Glutamatergic neuron (in vitro differentiated cells): ENCODE measurements around the gene NAA10. TPM values are rescaled to one million over a fixed set of nuclear protein-coding genes. Genes with fewer than 3 reads are reported as not detected.
A peak's percentile ranks its signal among the peaks of the same experiment; 100 is the strongest.

Experiments
- DNase-seq: peaks from one replicate; pipeline ENCODE4 v3.0.0; 2022
- H3K27ac Mint-ChIP-seq: one replicate; pipeline ENCODE4 v1.8.0; 2020; ENCODE audit warnings: mild to moderate bottlenecking, mixed read lengths, inconsistent platforms; ENCODE audit not compliant: unreplicated experiment
- H3K27me3 Mint-ChIP-seq: one replicate; pipeline ENCODE4 v1.8.0; 2020; ENCODE audit warnings: mild to moderate bottlenecking, moderate library complexity, mixed read lengths, inconsistent platforms; ENCODE audit not compliant: unreplicated experiment
- H3K36me3 Mint-ChIP-seq: one replicate; pipeline ENCODE4 v1.8.0; 2020; ENCODE audit warnings: mild to moderate bottlenecking, mixed read lengths, inconsistent platforms; ENCODE audit not compliant: unreplicated experiment
- H3K4me1 Mint-ChIP-seq: one replicate; pipeline ENCODE4 v1.8.0; 2020; ENCODE audit warnings: mild to moderate bottlenecking, low read depth, mixed read lengths, inconsistent platforms; ENCODE audit not compliant: unreplicated experiment
- H3K4me3 Mint-ChIP-seq: one replicate; pipeline ENCODE4 v1.8.0; 2020; ENCODE audit warnings: mild to moderate bottlenecking, mixed read lengths, inconsistent platforms; ENCODE audit not compliant: unreplicated experiment
- H3K9me3 Mint-ChIP-seq: one replicate; pipeline ENCODE4 v1.8.0; 2020; ENCODE audit warnings: mild to moderate bottlenecking, moderate library complexity, mixed read lengths, inconsistent platforms; ENCODE audit not compliant: unreplicated experiment
- CTCF ChIP-seq: fragments of 200-600 bp; sonication (generic); IDR thresholded peaks from one replicate; pipeline ENCODE4 v1.5.0; 2021; ENCODE audit not compliant: partially characterized antibody, unreplicated experiment
- total RNA-seq: library from RNA; stranded (reverse); fragmentation: NEBNext Ultra II Directional; extraction: Animal tissue kit (Norgen Biotek cat#: 25700); gene quantifications from one replicate; pipeline ENCODE4 v1.2.1, GENCODE V29; 2021; ENCODE audit not compliant: unreplicated experiment

Gene NAA10
- total RNA-seq, 1 donor from 2014 or later: 129 TPM

- Mint-ChIP-seq H3K27ac (peak overlapping the region; percentile 90), H3K4me3 (peak overlapping the region; percentile 82), H3K27me3 (peaks cover 3% of the 10 kb centered on the region), H3K9me3 (peaks cover 3% of the 10 kb centered on the region), H3K36me3 (no peaks in the 10 kb centered on the region), H3K4me1 (peaks cover 6% of the 10 kb centered on the region)
- TF ChIP-seq CTCF: no peak
- DNase-seq: no peak
Observed at GRCh38 chrX:153926858-153927671, 7.8 kb downstream of the NAA10 start.

GRCh38 chrX:153926552-153926857 lies 8.3 kb downstream of the NAA10 start:
- H3K4me1 Mint-ChIP-seq: peaks cover 6% of the 10 kb centered on the region
- DNase-seq: no peak
- H3K36me3 Mint-ChIP-seq: no peaks in the 10 kb centered on the region
- peaks cover 3% of the 10 kb centered on the region for H3K9me3 Mint-ChIP-seq
- no peak for TF ChIP-seq CTCF
- peaks cover 6% of the 10 kb centered on the region for H3K27me3 Mint-ChIP-seq
- H3K4me3 Mint-ChIP-seq: no peak overlapping the region
- H3K27ac Mint-ChIP-seq: peak overlapping the region; percentile 90

GRCh38 chrX:153925739-153926551 lies 8.9 kb downstream of the NAA10 start, which contains the start of gene ARHGAP4:
Gene ARHGAP4 (minus strand): TSS chrX:153926264. CDS start chrX:153926202, 62 bp downstream.
- no peaks in the 10 kb centered on the region for H3K36me3 Mint-ChIP-seq
- peaks cover 7% of the 10 kb centered on the region for H3K4me1 Mint-ChIP-seq
- no peak for TF ChIP-seq CTCF
- peak within 1 kb of the TSS; percentile 82 for H3K4me3 Mint-ChIP-seq
- H3K27me3 Mint-ChIP-seq: peaks cover 6% of the 10 kb centered on the region
- peak within 1 kb of the TSS; percentile 90 for H3K27ac Mint-ChIP-seq
- peaks cover 3% of the 10 kb centered on the region for H3K9me3 Mint-ChIP-seq
- no peak for DNase-seq

- Mint-ChIP-seq H3K27ac (no peak overlapping the region), H3K4me3 (no peak overlapping the region), H3K36me3 (no peaks in the 10 kb centered on the region), H3K4me1 (peaks cover 8% of the 10 kb centered on the region), H3K27me3 (peaks cover 6% of the 10 kb centered on the region), H3K9me3 (peaks cover 3% of the 10 kb centered on the region)
- TF ChIP-seq CTCF: no peak
- DNase-seq: no peak
Observed at GRCh38 chrX:153925387-153925738, 9.5 kb downstream of the NAA10 start.
